Gastrocnemius medialis (tissue), 4 donors: Measurements from ENCODE around the gene ENOX2. TPM values are rescaled to one million over a fixed set of nuclear protein-coding genes. Genes with fewer than 3 reads are reported as not detected.
A peak's percentile ranks its signal among the peaks of the same experiment; 100 is the strongest.

Experiments used
- ATAC-seq, 2 donors: fragments of 150-250 bp; one replicate each; pipeline ENCODE4 v1.9.1; 2016
- DNase-seq, 2 donors: peaks; one replicate each; pipeline ENCODE4 v3.0.0-alpha.2; 2019
- H3K27ac ChIP-seq, 4 donors: fragments of 200-600 bp; sonication (generic); 1 replicate in 1 of 4; 2 replicates in 3 of 4; pipeline ENCODE4 v1.5.1; 2016 to 2018; ENCODE audit warnings: mild to moderate bottlenecking in 2 of 4, moderate library complexity in 1 of 4
- H3K27me3 ChIP-seq, 3 donors: fragments of 200-600 bp; sonication (generic) in 2 of 3; 1 replicate in 1 of 3; 2 replicates in 2 of 3; pipeline versions ENCODE4 v1.5.1 to v1.6.0; 2016 to 2019; ENCODE audit warnings: mild to moderate bottlenecking in 1 of 3, moderate library complexity in 1 of 3
- H3K36me3 ChIP-seq, 2 donors: fragments of 200-600 bp; sonication (generic) in 1 of 2; one replicate each; pipeline ENCODE4 v1.5.1; 2017 to 2018
- H3K4me1 ChIP-seq, 2 donors: fragments of 200-600 bp; sonication (generic) in 1 of 2; one replicate each; pipeline ENCODE4 v1.5.1; 2016 to 2017; ENCODE audit warnings: mild to moderate bottlenecking in 2 of 2
- H3K4me3 ChIP-seq, 4 donors: fragments of 200-600 bp; sonication (generic) in 3 of 4; 1 replicate in 1 of 4; 2 replicates in 3 of 4; pipeline ENCODE4 v1.5.1; 2016 to 2019; ENCODE audit warnings: mild to moderate bottlenecking in 2 of 4
- H3K9me3 ChIP-seq, 3 donors: fragments of 200-600 bp; sonication (generic) in 2 of 3; 1 replicate in 1 of 3; 2 replicates in 2 of 3; pipeline ENCODE4 v1.5.1; 2016 to 2019
- POLR2A ChIP-seq, 2 donors: fragments of 450-650 bp; IDR thresholded peaks; one replicate each; pipeline ENCODE4 v1.6.1; 2017; ENCODE audit warnings: antibody characterized with exemption in 2 of 2, mild to moderate bottlenecking in 2 of 2, moderate library complexity in 2 of 2
- in situ Hi-C, 4 donors: fragments of 200-750 bp; cut with MboI; loops; one replicate each; pipeline versions ENCODE4 v1.15.0 to v1.8.0; 2017; ENCODE audit warnings: low sequenced_read_pairs in 4 of 4
- intact Hi-C: fragments of 100-400 bp; cut with DNase I; formaldehyde crosslinking; loops from one replicate; pipeline ENCODE4 v1.15.1; 2023; ENCODE audit warnings: low total_unique reads
- total RNA-seq, 4 donors: library from RNA; depleted of rRNA; stranded (reverse); fragments of >200 nt; gene quantifications; one replicate each; pipeline versions ENCODE4 v1.1.0 to v1.2.3, GENCODE V29; 2016
- TF ChIP-seq, protein P1 (sequence below), 5 experiments: fragments of 450-650 bp in 3 of 5; fragments of 200-600 bp in 2 of 5; sonication (generic) in 2 of 5; IDR thresholded peaks in 4 of 5; conservative IDR thresholded peaks in 1 of 5; 1 replicate in 4 of 5; 2 replicates in 1 of 5; pipeline ENCODE4 v1.5.1; 2016 to 2019; ENCODE audit warnings: antibody characterized with exemption in 5 of 5, mild to moderate bottlenecking in 3 of 5, moderate library complexity in 3 of 5

Gene ENOX2
- total RNA-seq, 4 donors from 2014 or later: 7.2 to 10.9 (median 7.9) TPM

- Histone ChIP-seq H3K9me3 (no peaks in the 10 kb centered on the region), H3K27ac (peak overlapping the region; percentile 58 to 80 (median 72)), H3K36me3 (no peaks in the 10 kb centered on the region), H3K4me3 (no peak overlapping the region), H3K27me3 (no peaks in the 10 kb centered on the region), H3K4me1 (peaks cover 4 to 39% of the 10 kb centered on the region in 2 donors)
- DNase-seq (no peak), ATAC-seq (peak in 1 of 2 donors; percentile 35)
- in situ Hi-C loops: no loop called here
- TF ChIP-seq, protein P1, sequence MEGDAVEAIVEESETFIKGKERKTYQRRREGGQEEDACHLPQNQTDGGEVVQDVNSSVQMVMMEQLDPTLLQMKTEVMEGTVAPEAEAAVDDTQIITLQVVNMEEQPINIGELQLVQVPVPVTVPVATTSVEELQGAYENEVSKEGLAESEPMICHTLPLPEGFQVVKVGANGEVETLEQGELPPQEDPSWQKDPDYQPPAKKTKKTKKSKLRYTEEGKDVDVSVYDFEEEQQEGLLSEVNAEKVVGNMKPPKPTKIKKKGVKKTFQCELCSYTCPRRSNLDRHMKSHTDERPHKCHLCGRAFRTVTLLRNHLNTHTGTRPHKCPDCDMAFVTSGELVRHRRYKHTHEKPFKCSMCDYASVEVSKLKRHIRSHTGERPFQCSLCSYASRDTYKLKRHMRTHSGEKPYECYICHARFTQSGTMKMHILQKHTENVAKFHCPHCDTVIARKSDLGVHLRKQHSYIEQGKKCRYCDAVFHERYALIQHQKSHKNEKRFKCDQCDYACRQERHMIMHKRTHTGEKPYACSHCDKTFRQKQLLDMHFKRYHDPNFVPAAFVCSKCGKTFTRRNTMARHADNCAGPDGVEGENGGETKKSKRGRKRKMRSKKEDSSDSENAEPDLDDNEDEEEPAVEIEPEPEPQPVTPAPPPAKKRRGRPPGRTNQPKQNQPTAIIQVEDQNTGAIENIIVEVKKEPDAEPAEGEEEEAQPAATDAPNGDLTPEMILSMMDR (IDR thresholded peaks at IDR 0.05 in 4 of 5, conservative IDR thresholded peaks at IDR 0.05 in 1 of 5): no peak
- TF ChIP-seq POLR2A (IDR thresholded peaks at IDR 0.05): no peak
- intact Hi-C loops: loop anchor here (5.0 to 10.0 kb wide), 2 partner anchors 59 to 134 kb away; partner anchors contain the start of gene ENOX2
These were observed 131.8 kb downstream of the ENOX2 start for GRCh38 chrX:130771230-130771629.

DNA sequence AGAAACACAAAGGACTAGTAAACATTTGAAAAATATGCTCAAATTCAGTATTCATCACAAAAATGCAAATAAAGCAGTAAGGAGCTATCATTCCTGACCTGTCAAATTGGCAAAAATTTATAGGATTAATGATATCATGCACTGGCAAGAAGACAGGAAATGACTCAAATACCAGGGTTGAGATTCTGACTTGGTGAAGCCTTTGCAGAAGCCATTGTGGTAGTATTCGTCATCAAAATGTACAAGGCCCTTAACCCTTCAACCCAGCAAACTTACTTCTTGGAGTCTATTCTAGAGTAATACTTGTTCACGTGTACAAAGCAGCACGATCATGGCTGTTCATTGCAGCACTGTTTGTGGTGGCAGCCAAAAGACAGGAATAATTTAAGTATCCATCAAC lies 132.4 kb downstream of the ENOX2 start:
- TF ChIP-seq, protein P1 (IDR thresholded peaks at IDR 0.05 in 4 of 5, conservative IDR thresholded peaks at IDR 0.05 in 1 of 5): no peak
- TF ChIP-seq POLR2A (IDR thresholded peaks at IDR 0.05): no peak
- H3K36me3 ChIP-seq: no peaks in the 10 kb centered on the region
- H3K4me3 ChIP-seq: no peak overlapping the region
- intact Hi-C loops: loop anchor here (5.0 to 10.0 kb wide), 2 partner anchors 58 to 134 kb away; partner anchors contain the start of gene ENOX2
- peak overlapping the region; percentile 58 to 80 (median 72) for H3K27ac ChIP-seq
- in situ Hi-C loops: no loop called here
- DNase-seq (no peak), ATAC-seq (no peak)
- no peaks in the 10 kb centered on the region for H3K9me3 ChIP-seq
- peaks cover 4 to 39% of the 10 kb centered on the region in 2 donors for H3K4me1 ChIP-seq
- H3K27me3 ChIP-seq: no peaks in the 10 kb centered on the region

GRCh38 chrX:130769835-130770234 lies 133.2 kb downstream of the ENOX2 start:
- DNase-seq: no peak
- in situ Hi-C loops: no loop called here
- Histone ChIP-seq H3K27me3 (no peaks in the 10 kb centered on the region), H3K4me1 (peaks cover 4 to 39% of the 10 kb centered on the region in 2 donors), H3K4me3 (no peak overlapping the region), H3K9me3 (no peaks in the 10 kb centered on the region), H3K36me3 (no peaks in the 10 kb centered on the region), H3K27ac (peak overlapping the region in 3 of 4 donors; percentile 64 to 80 (median 79))
- no peak for TF ChIP-seq POLR2A (IDR thresholded peaks at IDR 0.05)
- TF ChIP-seq, protein P1 (IDR thresholded peaks at IDR 0.05 in 4 of 5, conservative IDR thresholded peaks at IDR 0.05 in 1 of 5): no peak
- no peak for ATAC-seq
- intact Hi-C loops: loop anchor here (5.0 to 10.0 kb wide), 2 partner anchors 58 to 135 kb away; partner anchors contain the start of gene ENOX2

GRCh38 chrX:130758072-130758471 lies 144.9 kb downstream of the ENOX2 start:
- in situ Hi-C loops (no loop called here), intact Hi-C loops (no loop called here)
- no peak for TF ChIP-seq POLR2A (IDR thresholded peaks at IDR 0.05)
- TF ChIP-seq, protein P1 (IDR thresholded peaks at IDR 0.05 in 4 of 5, conservative IDR thresholded peaks at IDR 0.05 in 1 of 5): no peak
- no peaks in the 10 kb centered on the region for H3K27me3 ChIP-seq
- H3K9me3 ChIP-seq: no peaks in the 10 kb centered on the region
- no peaks in the 10 kb centered on the region for H3K4me1 ChIP-seq
- no peak for ATAC-seq
- H3K4me3 ChIP-seq: no peak overlapping the region
- no peaks in the 10 kb centered on the region for H3K36me3 ChIP-seq
- H3K27ac ChIP-seq: no peak overlapping the region
- DNase-seq: no peak

DNA sequence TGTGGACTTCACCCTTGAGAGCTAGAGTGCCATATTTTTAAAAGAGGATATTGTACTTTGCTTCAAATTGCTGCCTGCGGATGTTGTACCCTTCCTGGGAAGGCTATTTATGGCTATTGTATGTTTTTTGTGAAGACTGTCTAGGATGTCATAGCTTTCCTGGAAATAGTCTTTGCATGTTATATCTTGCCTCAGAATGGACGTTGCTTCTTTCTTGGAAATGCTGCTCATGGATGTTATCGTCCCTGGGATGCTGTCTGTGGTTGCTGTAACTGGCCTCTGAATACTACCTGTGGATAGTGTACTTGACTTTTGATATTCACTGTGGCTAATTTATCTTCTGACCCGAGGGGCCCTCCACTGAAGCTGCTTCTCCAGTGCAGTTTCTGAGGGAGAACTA lies 146.8 kb downstream of the ENOX2 start:
- in situ Hi-C loops: no loop called here
- H3K27ac ChIP-seq: no peak overlapping the region
- intact Hi-C loops: no loop called here
- no peaks in the 10 kb centered on the region for H3K27me3 ChIP-seq
- ATAC-seq (no peak), DNase-seq (no peak)
- no peaks in the 10 kb centered on the region for H3K9me3 ChIP-seq
- TF ChIP-seq POLR2A (IDR thresholded peaks at IDR 0.05): no peak
- TF ChIP-seq, protein P1 (IDR thresholded peaks at IDR 0.05 in 4 of 5, conservative IDR thresholded peaks at IDR 0.05 in 1 of 5): no peak
- H3K4me1 ChIP-seq: no peaks in the 10 kb centered on the region
- H3K4me3 ChIP-seq: no peak overlapping the region
- no peaks in the 10 kb centered on the region for H3K36me3 ChIP-seq
